RWPE2 (cell line): Measurements from ENCODE around the gene VPS37B.

ENCODE experiments used
- ATAC-seq: fragments of 200-7000 bp; cut with Tn5 transposase; 3 replicates; pipeline ENCODE4 v1.9.1; 2021; ENCODE audit warnings: low read depth
- DNase-seq: peaks from one replicate; pipeline ENCODE4 v3.0.0-alpha.2; 2020; ENCODE audit warnings: low spot score
- H3K27ac ChIP-seq: fragments of 450-650 bp; 2 replicates; pipeline ENCODE4 v1.5.1; 2017; ENCODE audit warnings: mild to moderate bottlenecking; ENCODE audit not compliant: poor library complexity, severe bottlenecking
- H3K27me3 ChIP-seq: fragments of 250-450 bp; sonication (Bioruptor Pico); 2 replicates; pipeline ENCODE4 v1.5.1; 2021; ENCODE audit warnings: mild to moderate bottlenecking, moderate library complexity; ENCODE audit not compliant: insufficient read depth, poor library complexity, severe bottlenecking
- H3K36me3 ChIP-seq: fragments of 250-450 bp; sonication (Bioruptor Pico); 2 replicates; pipeline ENCODE4 v1.5.1; 2020; ENCODE audit warnings: low read depth, mild to moderate bottlenecking, moderate library complexity
- H3K4me1 ChIP-seq: fragments of 250-450 bp; sonication (Bioruptor Pico); 2 replicates; pipeline ENCODE4 v1.5.1; 2021; ENCODE audit warnings: mild to moderate bottlenecking, moderate library complexity; ENCODE audit not compliant: insufficient read depth, poor library complexity, severe bottlenecking
- H3K4me3 ChIP-seq: fragments of 250-450 bp; sonication (Bioruptor Pico); 2 replicates; pipeline ENCODE4 v1.5.1; 2021; ENCODE audit warnings: mild to moderate bottlenecking, moderate library complexity; ENCODE audit not compliant: severe bottlenecking
- H3K9me3 ChIP-seq: fragments of 250-450 bp; sonication (Bioruptor Pico); 2 replicates; pipeline ENCODE4 v1.5.1; 2021; ENCODE audit warnings: mild to moderate bottlenecking, moderate library complexity; ENCODE audit not compliant: severe bottlenecking
- TF ChIP-seq, protein P1 (sequence below): fragments of 450-650 bp; IDR thresholded peaks from one replicate; pipeline ENCODE4 v1.5.1; 2017; ENCODE audit warnings: mild to moderate bottlenecking, moderate library complexity; ENCODE audit not compliant: poor library complexity, severe bottlenecking

The VPS37B gene

GRCh38 chr12:122823429-122823828 is 72.5 kb downstream of the VPS37B start:
- Histone ChIP-seq H3K4me1 (peaks cover 8% of the 10 kb centered on the region), H3K4me3 (no peak overlapping the region), H3K27ac (no peak overlapping the region), H3K36me3 (no peaks in the 10 kb centered on the region), H3K27me3 (no peaks in the 10 kb centered on the region), H3K9me3 (no peaks in the 10 kb centered on the region)
- TF ChIP-seq, protein P1, sequence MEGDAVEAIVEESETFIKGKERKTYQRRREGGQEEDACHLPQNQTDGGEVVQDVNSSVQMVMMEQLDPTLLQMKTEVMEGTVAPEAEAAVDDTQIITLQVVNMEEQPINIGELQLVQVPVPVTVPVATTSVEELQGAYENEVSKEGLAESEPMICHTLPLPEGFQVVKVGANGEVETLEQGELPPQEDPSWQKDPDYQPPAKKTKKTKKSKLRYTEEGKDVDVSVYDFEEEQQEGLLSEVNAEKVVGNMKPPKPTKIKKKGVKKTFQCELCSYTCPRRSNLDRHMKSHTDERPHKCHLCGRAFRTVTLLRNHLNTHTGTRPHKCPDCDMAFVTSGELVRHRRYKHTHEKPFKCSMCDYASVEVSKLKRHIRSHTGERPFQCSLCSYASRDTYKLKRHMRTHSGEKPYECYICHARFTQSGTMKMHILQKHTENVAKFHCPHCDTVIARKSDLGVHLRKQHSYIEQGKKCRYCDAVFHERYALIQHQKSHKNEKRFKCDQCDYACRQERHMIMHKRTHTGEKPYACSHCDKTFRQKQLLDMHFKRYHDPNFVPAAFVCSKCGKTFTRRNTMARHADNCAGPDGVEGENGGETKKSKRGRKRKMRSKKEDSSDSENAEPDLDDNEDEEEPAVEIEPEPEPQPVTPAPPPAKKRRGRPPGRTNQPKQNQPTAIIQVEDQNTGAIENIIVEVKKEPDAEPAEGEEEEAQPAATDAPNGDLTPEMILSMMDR = no peak
- ATAC-seq (no peak), DNase-seq (no peak)

DNA sequence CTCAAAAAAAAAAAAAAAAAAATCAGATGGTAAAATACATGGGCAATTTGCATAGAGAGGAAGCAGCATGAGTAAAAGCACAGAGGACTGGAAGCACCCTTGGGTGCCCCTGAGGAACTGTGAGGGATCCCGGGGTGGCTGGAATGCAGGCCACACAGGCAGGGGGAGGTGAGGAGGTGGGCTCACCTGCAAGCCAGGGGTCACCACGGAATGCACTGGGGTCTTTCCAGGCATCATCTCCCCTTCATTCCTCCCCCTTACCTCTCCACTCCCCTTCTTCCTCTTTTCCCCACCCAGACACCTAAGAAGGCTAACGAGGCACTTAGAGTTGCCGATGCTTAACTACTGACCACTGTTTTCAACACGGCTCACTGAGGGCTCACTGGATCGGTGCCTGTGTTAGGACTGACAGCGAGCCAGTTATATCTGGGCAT is 75.1 kb downstream of the VPS37B start:
- DNase-seq (no peak), ATAC-seq (no peak)
- Histone ChIP-seq H3K9me3 (no peaks in the 10 kb centered on the region), H3K27me3 (no peaks in the 10 kb centered on the region), H3K4me3 (no peak overlapping the region), H3K27ac (no peak overlapping the region), H3K36me3 (no peaks in the 10 kb centered on the region), H3K4me1 (no peaks in the 10 kb centered on the region)
- TF ChIP-seq, protein P1 = no peak

DNA sequence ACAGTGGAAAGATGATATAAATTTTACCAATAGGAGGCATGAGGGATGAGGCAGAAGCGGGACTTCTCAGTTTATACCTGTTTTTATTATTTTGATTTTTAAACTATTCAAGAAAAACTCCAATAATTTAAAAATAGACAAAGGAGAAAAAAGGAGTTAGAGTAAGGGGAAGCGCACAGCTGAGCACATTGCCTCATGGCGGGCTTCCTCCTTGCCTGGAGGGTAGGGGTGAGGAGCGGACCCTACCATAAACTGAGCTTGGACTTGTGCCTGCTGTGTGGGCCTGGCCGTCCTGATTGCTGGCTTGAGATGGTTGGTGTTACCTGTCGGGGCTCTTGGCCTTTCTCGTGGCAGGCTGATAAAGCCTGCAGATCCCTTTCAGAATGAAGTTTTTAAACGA is 75.8 kb downstream of the VPS37B start:
- TF ChIP-seq, protein P1 = no peak

DNA sequence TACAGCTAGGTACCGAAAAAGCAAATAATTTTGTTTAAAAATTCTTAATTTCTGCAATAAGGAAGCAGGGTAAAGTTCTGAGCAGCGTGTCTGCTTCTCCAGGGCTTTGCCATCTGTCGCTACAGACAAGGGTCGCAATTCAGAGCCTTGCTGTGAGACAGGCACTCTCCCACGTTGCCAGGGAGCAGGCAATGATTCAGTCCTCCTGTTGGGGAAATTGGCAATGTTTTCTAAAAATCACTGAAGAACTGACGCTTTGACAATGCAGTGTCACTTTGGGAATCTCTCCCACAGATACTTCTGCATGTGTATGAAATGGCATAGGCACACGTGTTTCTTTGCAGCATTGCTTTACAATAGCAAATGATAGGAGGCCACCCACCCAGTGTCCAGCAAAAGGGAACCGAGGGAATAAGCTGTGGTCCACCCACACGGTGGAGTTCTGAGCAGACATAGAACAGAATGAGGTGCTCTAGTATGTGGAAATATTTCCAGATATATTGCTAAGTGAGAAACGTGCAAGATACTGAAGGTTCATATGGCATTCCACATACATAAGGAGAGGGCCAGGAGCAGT is 76.6 kb downstream of the VPS37B start:
- no peaks in the 10 kb centered on the region for H3K4me1 ChIP-seq
- no peak for ATAC-seq
- H3K27ac ChIP-seq = no peak overlapping the region
- H3K4me3 ChIP-seq = no peak overlapping the region
- no peaks in the 10 kb centered on the region for H3K36me3 ChIP-seq
- no peaks in the 10 kb centered on the region for H3K9me3 ChIP-seq
- TF ChIP-seq, protein P1 = no peak
- H3K27me3 ChIP-seq = no peaks in the 10 kb centered on the region
- DNase-seq = no peak

More for the DNA sequence above, 75.8 kb downstream of the VPS37B start:
- Histone ChIP-seq H3K27me3 (no peaks in the 10 kb centered on the region), H3K27ac (no peak overlapping the region), H3K9me3 (no peaks in the 10 kb centered on the region), H3K36me3 (no peaks in the 10 kb centered on the region), H3K4me3 (no peak overlapping the region), H3K4me1 (no peaks in the 10 kb centered on the region)
- ATAC-seq (no peak), DNase-seq (no peak)
